Embryonic facial prominence (tissue), 1 donor: ENCODE data around the gene RPS6KA2.
A peak's percentile ranks its signal among the peaks of the same experiment; 100 is the strongest.

Experiments used
- DNase-seq: peaks from one replicate; pipeline ENCODE4 v3.0.0-alpha.2; 2016; ENCODE audit errors: extremely low spot score

Gene RPS6KA2

GRCh38 chr6:166501246-166501645 lies 125.8 kb downstream of the RPS6KA2 start:
- DNase-seq = no peak

GRCh38 chr6:166500246-166500645 lies 126.8 kb downstream of the RPS6KA2 start:
- DNase-seq = no peak

- DNase-seq = no peak
These were observed 127.5 kb downstream of the RPS6KA2 start for GRCh38 chr6:166499350-166500163.

- DNase-seq = no peak
These were observed 128.2 kb downstream of the RPS6KA2 start for GRCh38 chr6:166498661-166499349.

GRCh38 chr6:166498228-166498627 lies 128.8 kb downstream of the RPS6KA2 start:
- DNase-seq = no peak

GRCh38 chr6:166497087-166497899 lies 129.8 kb downstream of the RPS6KA2 start:
- DNase-seq = no peak

GRCh38 chr6:166496460-166496859 lies 130.6 kb downstream of the RPS6KA2 start:
- DNase-seq = no peak

GRCh38 chr6:166495487-166496314 lies 131.3 kb downstream of the RPS6KA2 start:
- DNase-seq = no peak

- no peak for DNase-seq
These were observed 132.1 kb downstream of the RPS6KA2 start for GRCh38 chr6:166494757-166495486.

GRCh38 chr6:166494101-166494441 lies 133.0 kb downstream of the RPS6KA2 start:
- no peak for DNase-seq

GRCh38 chr6:166493427-166494100 lies 133.5 kb downstream of the RPS6KA2 start:
- no peak for DNase-seq

- DNase-seq = no peak
These were observed 134.8 kb downstream of the RPS6KA2 start for GRCh38 chr6:166492092-166492741.

GRCh38 chr6:166490671-166491500 lies 136.2 kb downstream of the RPS6KA2 start:
- DNase-seq = no peak

GRCh38 chr6:166489301-166490155 lies 137.5 kb downstream of the RPS6KA2 start:
- no peak for DNase-seq

- no peak for DNase-seq
These were observed 138.3 kb downstream of the RPS6KA2 start for GRCh38 chr6:166488701-166489100.

GRCh38 chr6:166488076-166488685 lies 138.9 kb downstream of the RPS6KA2 start:
- DNase-seq = peak; percentile 8

GRCh38 chr6:166487148-166487547 lies 139.9 kb downstream of the RPS6KA2 start:
- no peak for DNase-seq

- DNase-seq = no peak
These were observed 140.5 kb downstream of the RPS6KA2 start for GRCh38 chr6:166486536-166486880.
